HepG2 (cell line): ENCODE results near the gene LUC7L. TPM values are rescaled to one million over a fixed set of nuclear protein-coding genes. Genes with fewer than 3 reads are reported as not detected.

Source experiments
- ARID4A ChIP-seq: sonication (generic); formaldehyde crosslinking; IDR thresholded peaks from 2 replicates; pipeline ENCODE4 v1.5.0; 2020; ENCODE audit warnings: mild to moderate bottlenecking, missing genetic modification reagents, borderline replicate concordance
- ELF3 ChIP-seq: IDR thresholded peaks from 2 replicates; pipeline ENCODE4 v1.6.1; 2016; ENCODE audit warnings: missing genetic modification reagents, missing compliant biosample characterization
- KLF15 ChIP-seq: sonication (generic); formaldehyde crosslinking; IDR thresholded peaks from 2 replicates; pipeline ENCODE4 v1.8.1; 2023; ENCODE audit warnings: borderline replicate concordance, mild to moderate bottlenecking, inconsistent platforms, missing genetic modification reagents, mixed read lengths
- MAFG ChIP-seq: sonication (generic); formaldehyde crosslinking; IDR thresholded peaks from 2 replicates; pipeline ENCODE4 v1.5.1; 2020; ENCODE audit warnings: mild to moderate bottlenecking, missing genetic modification reagents
- MED13 ChIP-seq: sonication (generic); formaldehyde crosslinking; IDR thresholded peaks from 2 replicates; pipeline ENCODE4 v1.5.0; 2020; ENCODE audit warnings: missing genetic modification reagents
- PRMT3 ChIP-seq: sonication (generic); formaldehyde crosslinking; IDR thresholded peaks from 2 replicates; pipeline ENCODE4 v1.8.1; 2022; ENCODE audit warnings: low read depth, mild to moderate bottlenecking, moderate library complexity, missing genetic modification reagents, borderline replicate concordance
- RBFOX2 ChIP-seq: fragments of 200-400 bp; formaldehyde crosslinking; IDR thresholded peaks from 2 replicates; pipeline ENCODE4 v1.6.1; 2017; ENCODE audit warnings: low read depth, mild to moderate bottlenecking, low read length
- RBM39 ChIP-seq: fragments of 200-400 bp; formaldehyde crosslinking; IDR thresholded peaks from one replicate; pipeline ENCODE4 v1.6.1; 2018; ENCODE audit warnings: antibody characterized with exemption, mild to moderate bottlenecking, low read depth, low read length; ENCODE audit not compliant: poor library complexity, severe bottlenecking
- SMAD9 ChIP-seq: sonication (generic); formaldehyde crosslinking; IDR thresholded peaks from 2 replicates; pipeline ENCODE4 v1.5.1; 2020; ENCODE audit warnings: mild to moderate bottlenecking, missing genetic modification reagents
- SNAPC4 ChIP-seq: sonication (generic); formaldehyde crosslinking; IDR thresholded peaks from 2 replicates; pipeline ENCODE4 v1.4.0; 2020; ENCODE audit warnings: mild to moderate bottlenecking, missing genetic modification reagents
- SSRP1 ChIP-seq: IDR thresholded peaks from 2 replicates; pipeline ENCODE4 v1.6.1; 2016; ENCODE audit warnings: control low read depth
- THAP8 ChIP-seq: sonication (generic); formaldehyde crosslinking; IDR thresholded peaks from 2 replicates; pipeline ENCODE4 v1.5.1; 2020; ENCODE audit warnings: missing genetic modification reagents, mild to moderate bottlenecking, borderline replicate concordance
- ZNF496 ChIP-seq: sonication (generic); formaldehyde crosslinking; IDR thresholded peaks from 2 replicates; pipeline ENCODE4 v1.8.1; 2023; ENCODE audit warnings: mild to moderate bottlenecking, moderate library complexity, missing genetic modification reagents; ENCODE audit not compliant: insufficient replicate concordance
- ZNF781 ChIP-seq: sonication (generic); formaldehyde crosslinking; IDR thresholded peaks from 2 replicates; pipeline ENCODE4 v1.5.1; 2020; ENCODE audit warnings: borderline replicate concordance, mild to moderate bottlenecking, missing genetic modification reagents; ENCODE audit errors: not compliant biosample characterization
- polyA plus RNA-seq, 8 experiments: library from polyadenylated mRNA; depleted of rRNA in 3 of 8; stranded (reverse) in 7 of 8; unstranded in 1 of 8; fragments of >200 nt; fragmentation: Illumina TruSeq in 4 of 8; extraction: Trizol in 4 of 8; gene quantifications; 2 replicates each; pipeline versions ENCODE4 v1.2.1 to v1.2.3, GENCODE V29; 2011 to 2016; ENCODE audit warnings: low read depth in 4 of 8, missing spikeins in 1 of 8, mixed read lengths in 1 of 8; ENCODE audit not compliant: insufficient read depth in 1 of 8
- total RNA-seq, 5 experiments: library from RNA; depleted of rRNA; stranded (reverse); fragments of >200 nt; fragmentation: Illumina TruSeq; extraction: Trizol; gene quantifications; 2 replicates each; pipeline ENCODE4 v1.2.3, GENCODE V29; 2016; ENCODE audit warnings: low read depth in 1 of 5
- TF ChIP-seq, protein P1 (sequence below), 2 experiments: IDR thresholded peaks; 2 replicates each; pipeline ENCODE4 v1.6.1; 2011 to 2012; ENCODE audit warnings: low read length in 2 of 2, borderline replicate concordance in 1 of 2, low read depth in 1 of 2, mild to moderate bottlenecking in 1 of 2, moderate library complexity in 1 of 2

LUC7L gene
- total and polyA plus RNA-seq, 2 of the 13 experiments (the other 11 are each of a cell fraction or from before 2014, with no cell fraction given): 48.7 to 56.9 TPM

DNA sequence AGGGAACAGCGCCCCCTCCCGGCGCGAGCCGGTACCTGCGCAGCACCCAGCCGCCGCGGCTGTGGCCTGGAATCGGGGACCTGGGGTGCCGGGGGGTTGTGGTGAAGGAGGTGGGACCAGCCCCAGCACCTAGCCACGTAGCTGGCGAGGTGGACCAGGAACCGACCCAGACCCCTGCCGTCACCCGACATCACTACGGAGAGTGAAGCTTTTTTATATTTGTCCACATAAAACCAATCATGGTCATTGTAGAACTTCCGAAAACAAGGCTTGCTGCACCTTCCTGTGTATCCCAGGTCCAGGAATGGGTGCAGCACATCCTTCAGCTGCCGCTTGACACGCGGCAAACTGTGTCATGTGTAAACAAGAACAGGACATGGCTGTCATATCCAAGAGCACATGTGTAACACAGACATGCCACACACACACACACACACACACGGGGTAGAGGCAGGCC is 47.7 kb downstream of the LUC7L start (continued):
- TF ChIP-seq ARID4A (no peak), PRMT3 (CRISPR knock-in tag) (no peak), KLF15 (CRISPR knock-in tag) (no peak), SSRP1 (CRISPR knock-in tag) (no peak), ZNF496 (CRISPR knock-in tag) (no peak), THAP8 (CRISPR knock-in tag) (no peak), SNAPC4 (CRISPR knock-in tag) (no peak), RBM39 (peak; percentile 39), ELF3 (CRISPR knock-in tag) (no peak), RBFOX2 (peak; percentile 1), SMAD9 (CRISPR knock-in tag) (no peak), MAFG (CRISPR knock-in tag) (no peak), MED13 (CRISPR knock-in tag) (0 out of 2 replicates have a peak, but pooled peaks have one; percentile 0), ZNF781 (CRISPR knock-in tag) (no peak)
- TF ChIP-seq, protein P1, sequence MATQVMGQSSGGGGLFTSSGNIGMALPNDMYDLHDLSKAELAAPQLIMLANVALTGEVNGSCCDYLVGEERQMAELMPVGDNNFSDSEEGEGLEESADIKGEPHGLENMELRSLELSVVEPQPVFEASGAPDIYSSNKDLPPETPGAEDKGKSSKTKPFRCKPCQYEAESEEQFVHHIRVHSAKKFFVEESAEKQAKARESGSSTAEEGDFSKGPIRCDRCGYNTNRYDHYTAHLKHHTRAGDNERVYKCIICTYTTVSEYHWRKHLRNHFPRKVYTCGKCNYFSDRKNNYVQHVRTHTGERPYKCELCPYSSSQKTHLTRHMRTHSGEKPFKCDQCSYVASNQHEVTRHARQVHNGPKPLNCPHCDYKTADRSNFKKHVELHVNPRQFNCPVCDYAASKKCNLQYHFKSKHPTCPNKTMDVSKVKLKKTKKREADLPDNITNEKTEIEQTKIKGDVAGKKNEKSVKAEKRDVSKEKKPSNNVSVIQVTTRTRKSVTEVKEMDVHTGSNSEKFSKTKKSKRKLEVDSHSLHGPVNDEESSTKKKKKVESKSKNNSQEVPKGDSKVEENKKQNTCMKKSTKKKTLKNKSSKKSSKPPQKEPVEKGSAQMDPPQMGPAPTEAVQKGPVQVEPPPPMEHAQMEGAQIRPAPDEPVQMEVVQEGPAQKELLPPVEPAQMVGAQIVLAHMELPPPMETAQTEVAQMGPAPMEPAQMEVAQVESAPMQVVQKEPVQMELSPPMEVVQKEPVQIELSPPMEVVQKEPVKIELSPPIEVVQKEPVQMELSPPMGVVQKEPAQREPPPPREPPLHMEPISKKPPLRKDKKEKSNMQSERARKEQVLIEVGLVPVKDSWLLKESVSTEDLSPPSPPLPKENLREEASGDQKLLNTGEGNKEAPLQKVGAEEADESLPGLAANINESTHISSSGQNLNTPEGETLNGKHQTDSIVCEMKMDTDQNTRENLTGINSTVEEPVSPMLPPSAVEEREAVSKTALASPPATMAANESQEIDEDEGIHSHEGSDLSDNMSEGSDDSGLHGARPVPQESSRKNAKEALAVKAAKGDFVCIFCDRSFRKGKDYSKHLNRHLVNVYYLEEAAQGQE (IDR thresholded peaks at IDR 0.05; ENCODE audit: borderline replicate concordance in 1 of 2, low read depth in 1 of 2, low read length in 2 of 2): no peak; a peak in 1 of 4 replicates
